SK-N-SH treated with all-trans-retinoic acid at 6 μM for 48 hours (cell line): ENCODE results near the gene GRID1.

ENCODE experiments used
- ATAC-seq: fragments of 200-7000 bp; cut with Tn5 transposase; 3 replicates; pipeline ENCODE4 v1.9.1; 2020; ENCODE audit warnings: mild to moderate bottlenecking, moderate library complexity
- ARNTL ChIP-seq: fragments of 450-650 bp; formaldehyde crosslinking; IDR thresholded peaks from 2 replicates; pipeline ENCODE4 v1.5.0; 2020; ENCODE audit warnings: low read depth, mild to moderate bottlenecking, moderate library complexity, borderline replicate concordance
- BACH2 ChIP-seq: fragments of 250-450 bp; sonication (Bioruptor Pico); IDR thresholded peaks from 2 replicates; pipeline ENCODE4 v1.9.0; 2021; ENCODE audit warnings: mild to moderate bottlenecking, borderline replicate concordance
- CSDC2 ChIP-seq: fragments of 250-450 bp; sonication (Bioruptor Pico); IDR thresholded peaks from 2 replicates; pipeline ENCODE4 v1.5.0; 2020; ENCODE audit warnings: mild to moderate bottlenecking, moderate library complexity
- GLIS3 ChIP-seq: fragments of 250-450 bp; sonication (Bioruptor Pico); IDR thresholded peaks from 2 replicates; pipeline ENCODE4 v1.5.0; 2020; ENCODE audit warnings: mild to moderate bottlenecking, moderate library complexity
- ISL1 ChIP-seq: fragments of 250-450 bp; sonication (Bioruptor Pico); IDR thresholded peaks from 2 replicates; pipeline ENCODE4 v2.1.2; 2022; ENCODE audit warnings: mild to moderate bottlenecking, moderate library complexity
- OSR1 ChIP-seq: fragments of 250-450 bp; sonication (Bioruptor Pico); IDR thresholded peaks from 2 replicates; pipeline ENCODE4 v1.8.0; 2022; ENCODE audit warnings: moderate library complexity, mild to moderate bottlenecking, inconsistent platforms
- PATZ1 ChIP-seq: fragments of 250-450 bp; sonication (Bioruptor Pico); IDR thresholded peaks from 2 replicates; pipeline ENCODE4 v1.8.0; 2020; ENCODE audit warnings: mild to moderate bottlenecking, moderate library complexity, borderline replicate concordance
- PPARA ChIP-seq: fragments of 250-450 bp; sonication (Bioruptor Pico); IDR thresholded peaks from 2 replicates; pipeline ENCODE4 v1.5.0; 2020; ENCODE audit warnings: mild to moderate bottlenecking, borderline replicate concordance
- RARB ChIP-seq: fragments of 250-450 bp; sonication (Bioruptor Pico); IDR thresholded peaks from 2 replicates; pipeline ENCODE4 v1.8.0; 2021; ENCODE audit warnings: mild to moderate bottlenecking, moderate library complexity
- SNAI2 ChIP-seq: fragments of 250-450 bp; sonication (Bioruptor Pico); IDR thresholded peaks from 2 replicates; pipeline ENCODE4 v1.5.0; 2020; ENCODE audit warnings: mild to moderate bottlenecking, moderate library complexity
- TCF4 ChIP-seq: fragments of 250-450 bp; sonication (Bioruptor Pico); IDR thresholded peaks from 2 replicates; pipeline ENCODE4 v1.8.0; 2021; ENCODE audit warnings: mild to moderate bottlenecking, moderate library complexity, borderline replicate concordance
- TOX ChIP-seq: fragments of 250-450 bp; sonication (Bioruptor Pico); IDR thresholded peaks from 2 replicates; pipeline ENCODE4 v1.8.0; 2021; ENCODE audit warnings: mild to moderate bottlenecking, moderate library complexity, borderline replicate concordance
- TSHZ2 ChIP-seq: fragments of 250-450 bp; sonication (Bioruptor Pico); IDR thresholded peaks from 2 replicates; pipeline ENCODE4 v1.5.0; 2020; ENCODE audit warnings: mild to moderate bottlenecking, moderate library complexity
- ZC3H10 ChIP-seq: fragments of 250-450 bp; sonication (Bioruptor Pico); IDR thresholded peaks from 2 replicates; pipeline ENCODE4 v1.5.1; 2021; ENCODE audit warnings: mild to moderate bottlenecking, moderate library complexity
- ZFP3 ChIP-seq: fragments of 250-450 bp; sonication (Bioruptor Pico); IDR thresholded peaks from 2 replicates; pipeline ENCODE4 v1.5.0; 2020; ENCODE audit warnings: mild to moderate bottlenecking, moderate library complexity
- ZFP30 ChIP-seq: fragments of 450-650 bp; formaldehyde crosslinking; IDR thresholded peaks from 2 replicates; pipeline ENCODE4 v1.5.0; 2022; ENCODE audit warnings: mild to moderate bottlenecking, moderate library complexity
- ZNF565 ChIP-seq: fragments of 450-650 bp; formaldehyde crosslinking; conservative IDR thresholded peaks from 2 replicates; pipeline ENCODE4 v1.5.0; 2020; ENCODE audit warnings: low read depth, mild to moderate bottlenecking, moderate library complexity
- ZNF70 ChIP-seq: fragments of 450-650 bp; formaldehyde crosslinking; IDR thresholded peaks from 2 replicates; pipeline ENCODE4 v1.5.0; 2020; ENCODE audit warnings: mild to moderate bottlenecking, moderate library complexity
- ZNF8 ChIP-seq: fragments of 450-650 bp; formaldehyde crosslinking; IDR thresholded peaks from 2 replicates; pipeline ENCODE4 v1.5.0; 2020; ENCODE audit warnings: mild to moderate bottlenecking, moderate library complexity
- TF ChIP-seq, protein P1 (sequence below): fragments of 250-450 bp; sonication (Bioruptor Pico); IDR thresholded peaks from 2 replicates; pipeline ENCODE4 v1.5.1; 2020; ENCODE audit warnings: low read depth, mild to moderate bottlenecking, moderate library complexity
- TF ChIP-seq, protein P2 (sequence below): fragments of 250-450 bp; sonication (Bioruptor Pico); IDR thresholded peaks from 2 replicates; pipeline ENCODE4 v1.5.1; 2021; ENCODE audit warnings: mild to moderate bottlenecking, moderate library complexity
- TF ChIP-seq, protein P3 (sequence below): fragments of 250-450 bp; sonication (Bioruptor Pico); IDR thresholded peaks from 2 replicates; pipeline ENCODE4 v1.8.0; 2021; ENCODE audit warnings: low read depth, mild to moderate bottlenecking, moderate library complexity, borderline replicate concordance

GRID1 gene

GRCh38 chr10:86182150-86182549 lies 184.4 kb downstream of the GRID1 start:
- no peak for TF ChIP-seq ISL1 (CRISPR knock-in tag)
- no peak for TF ChIP-seq GLIS3 (CRISPR knock-in tag)
- TF ChIP-seq, protein P1, sequence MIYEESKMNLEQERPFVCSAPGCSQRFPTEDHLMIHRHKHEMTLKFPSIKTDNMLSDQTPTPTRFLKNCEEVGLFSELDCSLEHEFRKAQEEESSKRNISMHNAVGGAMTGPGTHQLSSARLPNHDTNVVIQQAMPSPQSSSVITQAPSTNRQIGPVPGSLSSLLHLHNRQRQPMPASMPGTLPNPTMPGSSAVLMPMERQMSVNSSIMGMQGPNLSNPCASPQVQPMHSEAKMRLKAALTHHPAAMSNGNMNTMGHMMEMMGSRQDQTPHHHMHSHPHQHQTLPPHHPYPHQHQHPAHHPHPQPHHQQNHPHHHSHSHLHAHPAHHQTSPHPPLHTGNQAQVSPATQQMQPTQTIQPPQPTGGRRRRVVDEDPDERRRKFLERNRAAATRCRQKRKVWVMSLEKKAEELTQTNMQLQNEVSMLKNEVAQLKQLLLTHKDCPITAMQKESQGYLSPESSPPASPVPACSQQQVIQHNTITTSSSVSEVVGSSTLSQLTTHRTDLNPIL = no peak
- no peak for TF ChIP-seq RARB
- TF ChIP-seq ZFP3 (CRISPR knock-in tag) = no peak
- no peak for TF ChIP-seq ZFP30 (CRISPR knock-in tag)
- no peak for TF ChIP-seq PPARA (CRISPR knock-in tag)
- no peak for TF ChIP-seq BACH2 (CRISPR knock-in tag)
- no peak for TF ChIP-seq TSHZ2
- TF ChIP-seq OSR1 (CRISPR knock-in tag) = no peak
- TF ChIP-seq, protein P2, sequence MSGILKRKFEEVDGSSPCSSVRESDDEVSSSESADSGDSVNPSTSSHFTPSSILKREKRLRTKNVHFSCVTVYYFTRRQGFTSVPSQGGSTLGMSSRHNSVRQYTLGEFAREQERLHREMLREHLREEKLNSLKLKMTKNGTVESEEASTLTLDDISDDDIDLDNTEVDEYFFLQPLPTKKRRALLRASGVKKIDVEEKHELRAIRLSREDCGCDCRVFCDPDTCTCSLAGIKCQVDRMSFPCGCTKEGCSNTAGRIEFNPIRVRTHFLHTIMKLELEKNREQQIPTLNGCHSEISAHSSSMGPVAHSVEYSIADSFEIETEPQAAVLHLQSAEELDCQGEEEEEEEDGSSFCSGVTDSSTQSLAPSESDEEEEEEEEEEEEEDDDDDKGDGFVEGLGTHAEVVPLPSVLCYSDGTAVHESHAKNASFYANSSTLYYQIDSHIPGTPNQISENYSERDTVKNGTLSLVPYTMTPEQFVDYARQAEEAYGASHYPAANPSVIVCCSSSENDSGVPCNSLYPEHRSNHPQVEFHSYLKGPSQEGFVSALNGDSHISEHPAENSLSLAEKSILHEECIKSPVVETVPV = no peak
- no peak for TF ChIP-seq ZNF8 (CRISPR knock-in tag)
- no peak for TF ChIP-seq PATZ1
- no peak for TF ChIP-seq CSDC2 (CRISPR knock-in tag)

DNA sequence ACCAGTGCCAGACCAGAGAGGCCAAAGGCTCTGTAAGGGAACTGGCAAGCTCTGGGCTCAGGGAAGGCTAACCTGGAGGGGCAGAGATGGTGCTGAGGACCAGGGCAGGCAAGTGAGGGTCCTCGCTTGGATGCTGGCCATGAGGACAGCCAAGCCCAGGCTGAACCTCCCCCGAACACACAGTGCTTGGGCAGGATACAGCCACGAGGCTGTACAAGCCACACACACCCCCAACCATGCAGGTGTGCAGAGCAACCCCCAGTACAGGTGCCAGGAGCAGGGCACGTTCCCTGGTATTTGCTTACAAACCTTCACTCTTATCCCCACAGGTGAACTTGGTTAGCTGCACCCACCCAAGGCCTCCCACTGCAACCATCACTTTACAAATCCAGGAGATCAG lies 185.7 kb downstream of the GRID1 start:
- TF ChIP-seq GLIS3 (CRISPR knock-in tag) = no peak
- no peak for TF ChIP-seq SNAI2 (CRISPR knock-in tag)
- TF ChIP-seq ARNTL (CRISPR knock-in tag) = no peak
- no peak for TF ChIP-seq ZFP3 (CRISPR knock-in tag)
- no peak for TF ChIP-seq ZC3H10
- TF ChIP-seq ZNF70 = no peak
- no peak for TF ChIP-seq ZFP30 (CRISPR knock-in tag)
- no peak for TF ChIP-seq TCF4 (CRISPR knock-in tag)
- TF ChIP-seq, protein P3, sequence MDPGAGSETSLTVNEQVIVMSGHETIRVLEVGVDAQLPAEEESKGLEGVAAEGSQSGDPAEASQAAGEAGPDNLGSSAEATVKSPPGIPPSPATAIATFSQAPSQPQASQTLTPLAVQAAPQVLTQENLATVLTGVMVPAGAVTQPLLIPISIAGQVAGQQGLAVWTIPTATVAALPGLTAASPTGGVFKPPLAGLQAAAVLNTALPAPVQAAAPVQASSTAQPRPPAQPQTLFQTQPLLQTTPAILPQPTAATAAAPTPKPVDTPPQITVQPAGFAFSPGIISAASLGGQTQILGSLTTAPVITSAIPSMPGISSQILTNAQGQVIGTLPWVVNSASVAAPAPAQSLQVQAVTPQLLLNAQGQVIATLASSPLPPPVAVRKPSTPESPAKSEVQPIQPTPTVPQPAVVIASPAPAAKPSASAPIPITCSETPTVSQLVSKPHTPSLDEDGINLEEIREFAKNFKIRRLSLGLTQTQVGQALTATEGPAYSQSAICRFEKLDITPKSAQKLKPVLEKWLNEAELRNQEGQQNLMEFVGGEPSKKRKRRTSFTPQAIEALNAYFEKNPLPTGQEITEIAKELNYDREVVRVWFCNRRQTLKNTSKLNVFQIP (CRISPR knock-in tag) = no peak
- no peak for TF ChIP-seq ZNF565 (CRISPR knock-in tag)
- TF ChIP-seq, protein P2 = no peak
- TF ChIP-seq BACH2 (CRISPR knock-in tag) = no peak
- no peak for TF ChIP-seq TSHZ2
- TF ChIP-seq TOX (CRISPR knock-in tag) = no peak
- no peak for ATAC-seq

More at GRCh38 chr10:86182150-86182549, 184.4 kb downstream of the GRID1 start:
- no peak for ATAC-seq
